ENCODE results near the gene SOCS1. TPM values are rescaled to one million over a fixed set of nuclear protein-coding genes. Genes with fewer than 3 reads are reported as not detected.

Gene SOCS1
- total and polyA plus RNA-seq, 4 donors, result 1.8 to 10.9 (median 2.3) TPM

- no peaks in the 10 kb centered on the region for H3K27me3 ChIP-seq (ENCODE audit: control insufficient read depth in 4 of 4, insufficient read depth in 4 of 4, low read length in 3 of 4)
- no peak for TF ChIP-seq NR2F2 (IDR thresholded peaks at IDR 0.05)
- no peak for TF ChIP-seq FOXA2 (IDR thresholded peaks at IDR 0.05)
- no peak for TF ChIP-seq ZBTB33 (IDR thresholded peaks at IDR 0.05)
- TF ChIP-seq SP1 (IDR thresholded peaks at IDR 0.05), result no peak
- TF ChIP-seq, protein P1, sequence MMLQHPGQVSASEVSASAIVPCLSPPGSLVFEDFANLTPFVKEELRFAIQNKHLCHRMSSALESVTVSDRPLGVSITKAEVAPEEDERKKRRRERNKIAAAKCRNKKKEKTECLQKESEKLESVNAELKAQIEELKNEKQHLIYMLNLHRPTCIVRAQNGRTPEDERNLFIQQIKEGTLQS (IDR thresholded peaks at IDR 0.05), result no peak
- TF ChIP-seq, protein P2, sequence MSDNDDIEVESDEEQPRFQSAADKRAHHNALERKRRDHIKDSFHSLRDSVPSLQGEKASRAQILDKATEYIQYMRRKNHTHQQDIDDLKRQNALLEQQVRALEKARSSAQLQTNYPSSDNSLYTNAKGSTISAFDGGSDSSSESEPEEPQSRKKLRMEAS (IDR thresholded peaks at IDR 0.05), result no peak
- no peak for TF ChIP-seq FOXA1 (IDR thresholded peaks at IDR 0.05)
- no peak for TF ChIP-seq RXRA (IDR thresholded peaks at IDR 0.05)
- no peak for TF ChIP-seq JUND (IDR thresholded peaks at IDR 0.05)
- TF ChIP-seq, protein P3, sequence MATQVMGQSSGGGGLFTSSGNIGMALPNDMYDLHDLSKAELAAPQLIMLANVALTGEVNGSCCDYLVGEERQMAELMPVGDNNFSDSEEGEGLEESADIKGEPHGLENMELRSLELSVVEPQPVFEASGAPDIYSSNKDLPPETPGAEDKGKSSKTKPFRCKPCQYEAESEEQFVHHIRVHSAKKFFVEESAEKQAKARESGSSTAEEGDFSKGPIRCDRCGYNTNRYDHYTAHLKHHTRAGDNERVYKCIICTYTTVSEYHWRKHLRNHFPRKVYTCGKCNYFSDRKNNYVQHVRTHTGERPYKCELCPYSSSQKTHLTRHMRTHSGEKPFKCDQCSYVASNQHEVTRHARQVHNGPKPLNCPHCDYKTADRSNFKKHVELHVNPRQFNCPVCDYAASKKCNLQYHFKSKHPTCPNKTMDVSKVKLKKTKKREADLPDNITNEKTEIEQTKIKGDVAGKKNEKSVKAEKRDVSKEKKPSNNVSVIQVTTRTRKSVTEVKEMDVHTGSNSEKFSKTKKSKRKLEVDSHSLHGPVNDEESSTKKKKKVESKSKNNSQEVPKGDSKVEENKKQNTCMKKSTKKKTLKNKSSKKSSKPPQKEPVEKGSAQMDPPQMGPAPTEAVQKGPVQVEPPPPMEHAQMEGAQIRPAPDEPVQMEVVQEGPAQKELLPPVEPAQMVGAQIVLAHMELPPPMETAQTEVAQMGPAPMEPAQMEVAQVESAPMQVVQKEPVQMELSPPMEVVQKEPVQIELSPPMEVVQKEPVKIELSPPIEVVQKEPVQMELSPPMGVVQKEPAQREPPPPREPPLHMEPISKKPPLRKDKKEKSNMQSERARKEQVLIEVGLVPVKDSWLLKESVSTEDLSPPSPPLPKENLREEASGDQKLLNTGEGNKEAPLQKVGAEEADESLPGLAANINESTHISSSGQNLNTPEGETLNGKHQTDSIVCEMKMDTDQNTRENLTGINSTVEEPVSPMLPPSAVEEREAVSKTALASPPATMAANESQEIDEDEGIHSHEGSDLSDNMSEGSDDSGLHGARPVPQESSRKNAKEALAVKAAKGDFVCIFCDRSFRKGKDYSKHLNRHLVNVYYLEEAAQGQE (IDR thresholded peaks at IDR 0.05), result no peak
- no peak for TF ChIP-seq TAF1 (conservative IDR thresholded peaks at IDR 0.05)
- TF ChIP-seq YY1 (IDR thresholded peaks at IDR 0.05), result no peak
- TF ChIP-seq GABPA (IDR thresholded peaks at IDR 0.05 in 1 of 2, conservative IDR thresholded peaks at IDR 0.05 in 1 of 2), result no peak
- TF ChIP-seq EGR1 (IDR thresholded peaks at IDR 0.05; ENCODE audit: low read depth in 2 of 2), result no peak
- no peak for TF ChIP-seq HNF4A (conservative IDR thresholded peaks at IDR 0.05)
- H3K4me3 ChIP-seq (ENCODE audit: low read depth in 1 of 3, low read length in 3 of 3), result no peak overlapping the region
- no peak overlapping the region for H3K27ac ChIP-seq (ENCODE audit: low read depth in 1 of 2, low read length in 2 of 2)
- DNase-seq (ENCODE audit: low spot score), result no peak
- peaks cover 0 to 1% (median 0%) of the 10 kb centered on the region in 4 donors for H3K36me3 ChIP-seq (ENCODE audit: control insufficient read depth in 4 of 4, insufficient read depth in 3 of 4, low read depth in 1 of 4, low read length in 3 of 4)
- WGBS, result 90% methylated on average over 8 of the region's 8 CpGs
- no peak overlapping the region for H3K9ac ChIP-seq (ENCODE audit: low read depth in 1 of 2, low read length in 2 of 2)
- no peaks in the 10 kb centered on the region for H3K9me3 ChIP-seq (ENCODE audit: control insufficient read depth in 4 of 4, low read length in 3 of 4)
- peaks cover 9 to 23% (median 14%) of the 10 kb centered on the region in 4 donors for H3K4me1 ChIP-seq (ENCODE audit: control insufficient read depth in 4 of 4, insufficient read depth in 4 of 4, low read length in 3 of 4)
Measured at GRCh38 chr16:11252482-11252931, 3.5 kb downstream of the SOCS1 start.

DNA sequence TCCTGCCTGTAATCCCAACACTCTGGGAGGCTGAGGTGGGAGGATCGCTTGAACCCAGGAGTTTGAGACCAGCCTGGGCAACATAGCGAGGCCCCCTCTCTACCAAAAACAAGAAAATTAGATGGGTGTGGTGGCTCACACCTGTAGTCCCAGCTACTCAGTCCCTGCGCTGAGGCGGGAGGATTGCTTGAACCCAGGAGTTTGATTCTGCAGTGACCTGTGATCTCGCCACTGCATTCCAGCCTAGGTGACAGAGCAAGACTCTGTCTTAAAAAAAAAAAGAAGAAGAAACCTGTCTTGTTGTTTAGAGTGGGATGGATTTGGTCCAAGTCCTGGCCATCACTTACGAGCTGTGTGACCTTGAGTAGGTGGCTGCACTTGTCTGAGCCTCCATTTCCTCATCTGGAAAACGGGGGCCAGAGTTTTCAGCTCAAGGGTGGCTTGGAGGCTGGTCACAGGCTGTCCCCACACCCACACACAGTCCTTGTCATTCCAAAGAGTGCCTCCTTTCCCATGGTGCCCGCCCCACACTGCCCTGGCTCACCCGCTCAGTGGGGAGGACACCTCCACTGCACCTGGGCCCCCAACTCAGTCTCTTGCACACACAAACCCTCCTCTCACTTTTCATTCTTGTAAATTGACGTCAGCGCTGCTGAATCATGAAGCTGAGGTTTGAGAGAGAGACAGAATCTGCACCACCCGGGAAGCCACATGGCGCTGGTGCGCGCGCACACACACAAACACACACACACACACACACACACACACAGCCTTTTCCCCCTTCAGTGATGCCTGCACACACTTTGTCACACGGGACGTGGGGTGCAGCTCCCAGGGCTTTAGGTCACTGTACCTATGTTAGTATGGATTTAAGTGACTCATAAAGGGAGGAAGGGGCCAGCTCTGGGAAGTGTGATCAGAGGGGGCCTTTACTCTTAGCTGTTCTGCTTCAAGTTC lies 4.2 kb downstream of the SOCS1 start:
- Histone ChIP-seq H3K27me3 (ENCODE audit: control insufficient read depth in 4 of 4, insufficient read depth in 4 of 4, low read length in 3 of 4) (no peaks in the 10 kb centered on the region), H3K4me3 (ENCODE audit: low read depth in 1 of 3, low read length in 3 of 3) (no peak overlapping the region), H3K9ac (ENCODE audit: low read depth in 1 of 2, low read length in 2 of 2) (no peak overlapping the region), H3K27ac (ENCODE audit: low read depth in 1 of 2, low read length in 2 of 2) (no peak overlapping the region), H3K4me1 (ENCODE audit: control insufficient read depth in 4 of 4, insufficient read depth in 4 of 4, low read length in 3 of 4) (peaks cover 2 to 16% (median 10%) of the 10 kb centered on the region in 4 donors), H3K9me3 (ENCODE audit: control insufficient read depth in 4 of 4, low read length in 3 of 4) (no peaks in the 10 kb centered on the region), H3K36me3 (ENCODE audit: control insufficient read depth in 4 of 4, insufficient read depth in 3 of 4, low read depth in 1 of 4, low read length in 3 of 4) (peaks cover 0 to 1% (median 0%) of the 10 kb centered on the region in 4 donors)
- 84% methylated on average over 18 of the region's 18 CpGs for WGBS
- DNase-seq (ENCODE audit: low spot score), result no peak
- TF ChIP-seq EGR1 (IDR thresholded peaks at IDR 0.05; ENCODE audit: low read depth in 2 of 2), result no peak
- no peak for TF ChIP-seq JUND (IDR thresholded peaks at IDR 0.05)
- no peak for TF ChIP-seq FOXA2 (IDR thresholded peaks at IDR 0.05)
- TF ChIP-seq, protein P4, sequence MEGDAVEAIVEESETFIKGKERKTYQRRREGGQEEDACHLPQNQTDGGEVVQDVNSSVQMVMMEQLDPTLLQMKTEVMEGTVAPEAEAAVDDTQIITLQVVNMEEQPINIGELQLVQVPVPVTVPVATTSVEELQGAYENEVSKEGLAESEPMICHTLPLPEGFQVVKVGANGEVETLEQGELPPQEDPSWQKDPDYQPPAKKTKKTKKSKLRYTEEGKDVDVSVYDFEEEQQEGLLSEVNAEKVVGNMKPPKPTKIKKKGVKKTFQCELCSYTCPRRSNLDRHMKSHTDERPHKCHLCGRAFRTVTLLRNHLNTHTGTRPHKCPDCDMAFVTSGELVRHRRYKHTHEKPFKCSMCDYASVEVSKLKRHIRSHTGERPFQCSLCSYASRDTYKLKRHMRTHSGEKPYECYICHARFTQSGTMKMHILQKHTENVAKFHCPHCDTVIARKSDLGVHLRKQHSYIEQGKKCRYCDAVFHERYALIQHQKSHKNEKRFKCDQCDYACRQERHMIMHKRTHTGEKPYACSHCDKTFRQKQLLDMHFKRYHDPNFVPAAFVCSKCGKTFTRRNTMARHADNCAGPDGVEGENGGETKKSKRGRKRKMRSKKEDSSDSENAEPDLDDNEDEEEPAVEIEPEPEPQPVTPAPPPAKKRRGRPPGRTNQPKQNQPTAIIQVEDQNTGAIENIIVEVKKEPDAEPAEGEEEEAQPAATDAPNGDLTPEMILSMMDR (IDR thresholded peaks at IDR 0.05; ENCODE audit: low read depth, low read length, missing input control), result no peak
- no peak for TF ChIP-seq RXRA (IDR thresholded peaks at IDR 0.05)
- TF ChIP-seq YY1 (IDR thresholded peaks at IDR 0.05), result no peak
- TF ChIP-seq NR2F2 (IDR thresholded peaks at IDR 0.05), result no peak
- no peak for TF ChIP-seq GABPA (IDR thresholded peaks at IDR 0.05 in 1 of 2, conservative IDR thresholded peaks at IDR 0.05 in 1 of 2)

All from liver (tissue), 9 donors.